GM13976 (cell line): ENCODE results near the gene MRPL53.
"Not testable (repeated sequence)": the region's sequence is repeated elsewhere in the genome, so short reads cannot be mapped to it uniquely, and the experiment has no call there.

Experiments used
- DNase-seq: peaks from one replicate; pipeline ENCODE4 v3.0.0; 2012; ENCODE audit warnings: low spot score
- CTCF ChIP-seq: IDR thresholded peaks from 2 replicates; pipeline ENCODE4 v1.5.1; 2012; ENCODE audit warnings: borderline replicate concordance, mild to moderate bottlenecking; ENCODE audit not compliant: insufficient read depth; ENCODE audit errors: extremely low read depth, missing control alignments, control extremely low read depth
- in situ Hi-C: fragments of 300-500 bp; cut with MboI; formaldehyde crosslinking; loops from one replicate; pipeline ENCODE4 v1.12.0; 2022; ENCODE audit warnings: low sequenced_read_pairs, mixed read lengths, inconsistent platforms; ENCODE audit not compliant: unreplicated experiment

MRPL53 gene

DNA sequence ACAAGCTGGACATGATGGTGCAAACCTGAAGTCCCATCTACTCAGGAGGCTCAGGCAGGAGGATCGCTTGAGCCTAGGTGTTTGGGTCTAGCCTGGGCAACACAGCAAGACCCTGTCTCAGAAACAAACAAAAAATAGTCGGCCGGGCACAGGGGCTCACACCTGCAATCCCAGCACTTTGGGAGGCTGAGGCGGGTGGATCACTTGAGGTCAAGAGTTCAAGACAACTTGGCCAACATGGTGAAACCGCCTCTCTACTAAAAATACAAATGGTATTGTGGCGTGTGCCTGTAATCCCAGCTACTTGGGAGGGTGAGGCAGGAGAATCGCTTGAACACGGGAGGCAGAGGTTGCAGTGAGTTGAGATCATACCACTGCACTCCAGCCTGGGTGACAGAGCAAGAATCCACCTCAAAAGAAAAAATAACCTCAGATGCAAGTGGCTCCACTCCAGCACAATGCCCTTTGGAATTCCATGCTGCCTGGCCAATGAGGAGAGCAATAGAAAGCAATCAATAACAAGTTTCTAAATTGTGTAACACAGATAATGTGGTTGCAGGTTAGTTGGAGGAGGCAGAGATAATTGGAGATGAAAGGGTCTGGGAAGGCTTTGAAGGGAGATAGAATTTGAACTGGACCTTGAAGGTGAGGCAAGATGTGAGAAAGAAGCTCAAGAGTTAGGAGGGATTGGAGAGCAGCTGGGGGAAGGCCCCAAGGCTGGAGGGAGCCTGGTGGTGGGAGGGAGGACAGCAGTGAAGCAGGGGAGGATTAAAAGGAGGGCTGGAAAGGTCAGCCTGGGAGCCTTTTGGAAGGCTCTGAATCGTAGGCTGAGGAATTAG, 16.4 kb upstream of the MRPL53 start:
- no peak for DNase-seq
- in situ Hi-C loops = loop anchor here (10.0 to 25.0 kb wide), 2 partner anchors 106 to 373 kb away; no protein-coding TSS in a partner anchor
- TF ChIP-seq CTCF = no peak

GRCh38 chr2:74486141-74486540, 13.7 kb upstream of the MRPL53 start:
- in situ Hi-C loops = loop anchor here (10.0 to 25.0 kb wide), 2 partner anchors 109 to 376 kb away; no protein-coding TSS in a partner anchor
- TF ChIP-seq CTCF = no peak
- no peak for DNase-seq

DNA sequence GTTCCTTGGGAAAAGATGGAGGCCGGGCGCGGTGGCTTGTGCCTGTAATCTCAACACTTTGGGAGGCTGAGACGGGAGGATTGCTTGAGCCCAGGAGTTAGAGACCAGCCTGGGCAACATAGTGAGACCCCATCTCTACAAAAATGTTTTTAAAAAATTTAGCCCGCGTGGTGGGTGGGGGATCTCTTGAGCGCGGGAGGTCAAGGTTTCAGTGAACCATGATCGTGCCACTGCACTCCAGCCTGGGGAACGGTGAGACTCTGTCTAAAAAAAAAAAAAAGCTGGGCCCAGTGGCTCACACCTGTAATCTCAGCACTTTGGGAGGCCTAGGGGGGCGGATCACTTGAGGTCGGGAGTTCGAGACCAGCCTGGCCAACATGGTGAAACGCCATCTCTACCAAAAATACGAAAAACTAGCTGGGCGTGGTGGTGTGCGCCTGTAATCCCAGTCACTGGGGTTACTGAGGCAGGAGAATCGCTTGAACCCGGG, 11.2 kb upstream of the MRPL53 start:
- in situ Hi-C loops = loop anchor here (10.0 to 25.0 kb wide), 2 partner anchors 111 to 379 kb away; no protein-coding TSS in a partner anchor
- DNase-seq = not testable (repeated sequence)

GRCh38 chr2:74482801-74483674, 10.6 kb upstream of the MRPL53 start, which contains the start of the genes CCDC142 and TTC31:
CCDC142 (minus strand) TSS chr2:74482998; CDS start chr2:74482837, 161 bp downstream.
TTC31 (plus strand) TSS chr2:74483081; CDS start chr2:74483096, 15 bp downstream.
- DNase-seq = peak; percentile 94
- in situ Hi-C loops = loop anchor here (10.0 to 25.0 kb wide), 2 partner anchors 112 to 379 kb away; no protein-coding TSS in a partner anchor
- TF ChIP-seq CTCF = peak; percentile 95

DNA sequence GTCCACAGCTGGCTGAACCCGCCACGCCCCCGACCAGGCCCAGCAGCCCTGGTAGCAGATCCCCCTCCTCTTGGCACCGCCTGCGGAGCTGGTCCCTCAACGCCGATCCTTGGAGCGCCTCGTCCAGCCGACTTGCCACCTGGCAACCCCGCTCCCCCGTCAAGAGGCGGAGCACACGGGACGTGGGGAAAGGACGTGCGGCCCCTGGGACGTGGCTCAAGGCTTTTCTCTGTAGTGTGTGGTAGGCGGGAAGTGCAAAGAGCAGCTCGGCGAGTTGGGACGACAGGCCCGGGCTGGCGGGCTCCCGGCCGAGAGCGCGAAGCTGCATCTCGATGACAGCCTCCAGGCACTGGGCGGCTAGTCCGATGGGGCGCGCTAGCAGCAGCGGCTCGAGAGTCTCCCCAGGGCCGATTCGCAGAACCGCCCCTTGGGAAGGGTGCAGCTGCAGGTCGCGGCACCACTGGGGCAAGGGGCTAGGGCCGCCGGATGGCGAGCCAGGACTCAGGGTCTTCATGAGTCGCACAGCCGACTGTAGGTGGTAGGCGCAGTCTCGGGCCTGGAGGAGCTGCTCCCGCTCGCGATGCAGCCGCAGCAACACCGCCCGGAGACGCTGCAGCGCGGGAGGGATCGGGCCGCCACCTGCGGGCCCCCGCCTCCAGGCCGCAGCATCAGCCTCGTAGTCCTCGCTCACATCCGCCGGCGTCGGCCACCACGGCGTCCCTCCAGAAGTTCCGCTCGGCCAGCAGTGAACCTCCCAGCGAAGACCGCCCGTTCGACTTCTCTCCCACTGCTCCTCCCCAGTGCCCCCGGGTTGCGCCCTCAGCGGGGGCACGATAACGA, 9.7 kb upstream of the MRPL53 start:
- no peak for TF ChIP-seq CTCF
- in situ Hi-C loops = loop anchor here (10.0 to 25.0 kb wide), 2 partner anchors 113 to 380 kb away; no protein-coding TSS in a partner anchor
- peak; percentile 73 for DNase-seq

GRCh38 chr2:74481431-74481830, 9.0 kb upstream of the MRPL53 start:
- DNase-seq = no peak
- no peak for TF ChIP-seq CTCF
- in situ Hi-C loops = loop anchor here (10.0 to 25.0 kb wide), 2 partner anchors 113 to 381 kb away; no protein-coding TSS in a partner anchor
